Cardiac muscle cell (in vitro differentiated cells and primary cell): ENCODE measurements around the gene ENPEP. TPM values are rescaled to one million over a fixed set of nuclear protein-coding genes. Genes with fewer than 3 reads are reported as not detected.

Experiments used
- DNase-seq, 2 donors: peaks; one replicate each; pipeline versions ENCODE4 v3.0.0 to v3.0.0-alpha.2; 2010 to 2017; ENCODE audit warnings: low read depth in 1 of 2, low spot score in 1 of 2
- H3K27ac ChIP-seq: fragments of 200-600 bp; sonication (generic); 2 replicates; pipeline ENCODE4 v1.5.1; 2016
- H3K27me3 ChIP-seq: fragments of 200-600 bp; sonication (generic); 2 replicates; pipeline ENCODE4 v1.6.0; 2016; ENCODE audit warnings: control low read depth
- H3K36me3 ChIP-seq: fragments of 200-600 bp; sonication (generic); 2 replicates; pipeline ENCODE4 v1.5.1; 2016; ENCODE audit warnings: control low read depth
- H3K4me1 ChIP-seq: fragments of 200-600 bp; sonication (generic); 2 replicates; pipeline ENCODE4 v1.8.1; 2017; ENCODE audit warnings: low read depth, mild to moderate bottlenecking, mixed run types
- H3K4me3 ChIP-seq: fragments of 200-600 bp; sonication (generic); 2 replicates; pipeline ENCODE4 v1.5.1; 2016; ENCODE audit warnings: mild to moderate bottlenecking
- H3K9me3 ChIP-seq: fragments of 200-600 bp; sonication (generic); 2 replicates; pipeline ENCODE4 v1.5.1; 2017; ENCODE audit warnings: low read depth, mild to moderate bottlenecking, control low read depth
- polyA plus RNA-seq: library from polyadenylated mRNA; unstranded; fragments of >200 nt; fragmentation: Nextera tagmentation; extraction: Ambion mirVana; gene quantifications from 2 replicates; pipeline ENCODE4 v1.2.1, GENCODE V29; 2016
- total RNA-seq: library from RNA; depleted of rRNA; stranded (reverse); fragments of >200 nt; gene quantifications from 2 replicates; pipeline ENCODE4 v1.2.3, GENCODE V29; 2016
- TF ChIP-seq, protein P1 (sequence below): IDR thresholded peaks from 2 replicates; pipeline ENCODE4 v1.5.1; 2012; ENCODE audit warnings: low read depth, mild to moderate bottlenecking, low read length

Gene ENPEP
- total and polyA plus RNA-seq, 2 experiments from 2014 or later = 4.6 to 5.5 TPM

DNA sequence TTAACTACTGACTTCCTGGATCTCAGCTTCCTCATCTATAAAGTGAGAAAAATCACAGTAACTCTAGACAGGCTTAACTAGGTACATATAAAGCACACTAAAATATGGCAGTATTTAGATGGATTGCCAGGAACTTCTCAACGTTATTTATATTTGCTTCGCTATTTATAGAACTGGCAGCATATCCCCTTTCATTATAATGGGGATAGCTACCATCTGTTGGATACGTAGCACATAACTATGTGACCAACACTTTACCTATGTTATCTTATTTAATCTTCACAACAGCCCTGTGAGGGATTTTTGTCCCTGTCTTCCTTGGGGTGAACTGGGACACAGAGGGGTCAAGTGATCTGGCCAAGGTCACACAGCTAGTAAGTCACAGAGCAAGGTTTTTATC, 64.6 kb downstream of the ENPEP start:
- Histone ChIP-seq H3K27me3 (no peaks in the 10 kb centered on the region), H3K36me3 (no peaks in the 10 kb centered on the region), H3K4me1 (no peaks in the 10 kb centered on the region), H3K4me3 (no peak overlapping the region), H3K9me3 (no peaks in the 10 kb centered on the region), H3K27ac (no peak overlapping the region)
- DNase-seq = peak in 1 of 2 donors; percentile 32
- TF ChIP-seq, protein P1, sequence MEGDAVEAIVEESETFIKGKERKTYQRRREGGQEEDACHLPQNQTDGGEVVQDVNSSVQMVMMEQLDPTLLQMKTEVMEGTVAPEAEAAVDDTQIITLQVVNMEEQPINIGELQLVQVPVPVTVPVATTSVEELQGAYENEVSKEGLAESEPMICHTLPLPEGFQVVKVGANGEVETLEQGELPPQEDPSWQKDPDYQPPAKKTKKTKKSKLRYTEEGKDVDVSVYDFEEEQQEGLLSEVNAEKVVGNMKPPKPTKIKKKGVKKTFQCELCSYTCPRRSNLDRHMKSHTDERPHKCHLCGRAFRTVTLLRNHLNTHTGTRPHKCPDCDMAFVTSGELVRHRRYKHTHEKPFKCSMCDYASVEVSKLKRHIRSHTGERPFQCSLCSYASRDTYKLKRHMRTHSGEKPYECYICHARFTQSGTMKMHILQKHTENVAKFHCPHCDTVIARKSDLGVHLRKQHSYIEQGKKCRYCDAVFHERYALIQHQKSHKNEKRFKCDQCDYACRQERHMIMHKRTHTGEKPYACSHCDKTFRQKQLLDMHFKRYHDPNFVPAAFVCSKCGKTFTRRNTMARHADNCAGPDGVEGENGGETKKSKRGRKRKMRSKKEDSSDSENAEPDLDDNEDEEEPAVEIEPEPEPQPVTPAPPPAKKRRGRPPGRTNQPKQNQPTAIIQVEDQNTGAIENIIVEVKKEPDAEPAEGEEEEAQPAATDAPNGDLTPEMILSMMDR = no peak

DNA sequence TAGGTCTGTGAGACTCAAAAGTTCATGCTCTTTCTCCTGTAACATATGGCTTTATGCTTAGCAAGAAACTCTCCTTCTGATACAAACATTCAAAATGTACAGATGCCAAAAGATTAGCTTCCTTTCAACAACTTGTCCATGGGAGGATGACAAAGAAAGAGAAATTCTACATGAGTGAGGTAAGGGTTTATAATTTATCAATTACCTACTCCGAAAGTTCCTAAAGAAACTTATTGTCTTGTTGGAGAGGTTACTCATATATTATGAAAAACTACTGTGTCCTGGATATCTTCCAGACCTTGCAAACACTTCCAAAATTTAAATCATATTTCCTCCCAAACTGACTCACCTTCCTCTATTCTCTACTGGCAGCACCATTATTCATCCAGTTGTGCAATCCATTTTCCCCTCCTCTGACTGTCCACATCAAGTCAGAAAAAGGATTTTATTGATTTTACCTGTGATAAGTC, 65.1 kb downstream of the ENPEP start:
- H3K27me3 ChIP-seq = no peaks in the 10 kb centered on the region
- TF ChIP-seq, protein P1 = no peak
- no peak overlapping the region for H3K4me3 ChIP-seq
- DNase-seq = peak in 1 of 2 donors; percentile 81
- H3K9me3 ChIP-seq = no peaks in the 10 kb centered on the region
- H3K4me1 ChIP-seq = no peaks in the 10 kb centered on the region
- H3K27ac ChIP-seq = no peak overlapping the region
- no peaks in the 10 kb centered on the region for H3K36me3 ChIP-seq

DNA sequence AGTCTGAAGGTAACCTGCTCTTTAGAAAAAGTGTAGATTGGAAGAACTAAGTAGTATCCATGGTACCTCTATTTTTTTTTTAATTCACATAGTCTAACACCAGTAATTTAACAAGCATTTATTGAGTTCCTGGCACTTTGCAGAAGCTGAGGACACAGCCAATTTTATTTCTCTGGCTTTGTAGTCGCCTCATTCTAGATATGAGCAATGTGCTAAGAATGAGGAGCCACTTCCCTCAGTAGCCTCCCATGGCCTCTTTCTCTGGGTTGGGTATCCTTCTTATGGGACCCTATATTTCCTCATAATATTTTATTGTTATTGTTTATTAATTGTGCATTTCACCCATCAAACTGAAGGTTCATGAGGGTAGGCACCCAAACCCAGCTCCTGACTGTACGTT, 67.6 kb downstream of the ENPEP start:
- Histone ChIP-seq H3K36me3 (no peaks in the 10 kb centered on the region), H3K4me3 (no peak overlapping the region), H3K27me3 (no peaks in the 10 kb centered on the region), H3K4me1 (no peaks in the 10 kb centered on the region), H3K9me3 (no peaks in the 10 kb centered on the region), H3K27ac (no peak overlapping the region)
- TF ChIP-seq, protein P1 = no peak
- DNase-seq = peak in 1 of 2 donors; percentile 11

DNA sequence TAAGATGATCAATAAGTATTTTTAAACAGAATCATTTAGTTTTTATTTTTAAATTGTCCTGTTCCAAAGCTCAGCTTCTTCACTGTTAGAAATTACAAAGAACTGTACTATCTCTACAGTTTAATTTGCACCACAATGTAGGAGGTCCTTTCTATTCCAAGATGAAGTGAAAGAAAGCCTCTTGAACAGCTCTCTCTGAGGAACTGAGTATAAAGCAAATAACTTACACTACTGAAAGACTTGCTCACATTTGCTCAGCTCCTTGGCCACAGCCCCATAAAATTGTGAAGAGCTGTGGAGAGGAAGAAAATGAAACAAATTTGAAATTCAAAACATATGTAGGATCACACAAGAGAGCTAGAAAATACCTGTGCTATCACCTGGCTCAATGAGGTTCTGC, 68.6 kb downstream of the ENPEP start:
- Histone ChIP-seq H3K36me3 (no peaks in the 10 kb centered on the region), H3K9me3 (no peaks in the 10 kb centered on the region), H3K4me1 (no peaks in the 10 kb centered on the region), H3K27me3 (no peaks in the 10 kb centered on the region), H3K4me3 (no peak overlapping the region), H3K27ac (no peak overlapping the region)
- TF ChIP-seq, protein P1 = no peak
- DNase-seq = no peak

DNA sequence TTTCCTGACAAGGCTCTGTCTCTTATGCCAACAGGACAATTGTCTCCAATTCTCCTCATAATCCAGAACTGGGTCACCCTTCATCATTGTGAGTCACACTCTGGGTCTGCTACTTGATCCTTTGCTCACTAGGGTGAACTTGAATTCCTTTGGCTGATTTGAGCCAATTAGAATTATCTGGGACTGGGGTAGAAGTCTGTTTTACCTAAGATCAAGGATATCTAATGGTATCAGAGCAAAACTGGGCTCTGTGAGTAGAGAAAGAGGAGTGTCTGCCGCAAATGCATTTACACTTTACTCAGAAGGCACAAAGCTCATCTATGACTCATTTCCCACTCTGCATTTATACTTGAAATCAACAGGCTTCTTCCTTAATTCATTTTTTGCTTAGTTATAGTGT, 74.3 kb downstream of the ENPEP start:
- TF ChIP-seq, protein P1 = no peak
- DNase-seq = peak in 1 of 2 donors; percentile 36
- Histone ChIP-seq H3K4me1 (peaks cover 4% of the 10 kb centered on the region), H3K27me3 (no peaks in the 10 kb centered on the region), H3K36me3 (no peaks in the 10 kb centered on the region), H3K27ac (no peak overlapping the region), H3K9me3 (no peaks in the 10 kb centered on the region), H3K4me3 (no peak overlapping the region)

DNA sequence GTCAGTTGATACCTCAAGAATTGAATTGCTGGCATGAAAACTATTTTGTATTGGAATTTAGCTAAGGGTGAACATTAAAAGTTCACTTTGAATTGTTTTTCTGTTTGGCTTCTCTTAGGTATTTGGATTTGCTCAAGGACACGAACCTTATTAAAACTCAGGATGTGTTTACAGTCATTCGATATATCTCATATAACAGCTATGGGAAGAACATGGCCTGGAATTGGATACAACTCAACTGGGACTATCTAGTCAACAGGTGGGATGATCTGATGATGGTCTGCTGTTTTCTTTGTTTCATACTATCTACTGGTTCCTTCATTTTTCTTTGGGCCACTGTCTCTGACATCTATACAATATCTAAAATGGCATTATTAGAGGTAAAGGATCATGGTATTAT, 77.2 kb downstream of the ENPEP start:
- Histone ChIP-seq H3K27ac (no peak overlapping the region), H3K36me3 (no peaks in the 10 kb centered on the region), H3K4me3 (no peak overlapping the region), H3K27me3 (no peaks in the 10 kb centered on the region), H3K9me3 (no peaks in the 10 kb centered on the region), H3K4me1 (peaks cover 4% of the 10 kb centered on the region)
- DNase-seq = no peak
- TF ChIP-seq, protein P1 = no peak
